Mammary epithelial cell (primary cell): ENCODE results near the gene RABGAP1L.

Experiments used
- CTCF ChIP-seq, 2 donors: IDR thresholded peaks in 1 of 2; conservative IDR thresholded peaks in 1 of 2; 2 replicates each; pipeline ENCODE4 v1.5.1; 2011 to 2012; ENCODE audit warnings: inconsistent platforms in 2 of 2, low read length in 2 of 2, mild to moderate bottlenecking in 2 of 2, control low read depth in 1 of 2, low read depth in 1 of 2; ENCODE audit not compliant: insufficient read depth in 1 of 2; ENCODE audit errors: extremely low read depth in 1 of 2
- EZH2 ChIP-seq: IDR thresholded peaks from 2 replicates; pipeline ENCODE4 v1.6.1; 2012; ENCODE audit warnings: low read length, inconsistent platforms, borderline replicate concordance

GRCh38 chr1:174971902-174972301 lies 812.6 kb downstream of the RABGAP1L start:
- TF ChIP-seq CTCF (conservative IDR thresholded peaks at IDR 0.05 in 1 of 2, IDR thresholded peaks at IDR 0.05 in 1 of 2; ENCODE audit: extremely low read depth in 1 of 2, insufficient read depth in 1 of 2, low read depth in 1 of 2, low read length in 2 of 2) (no peak), EZH2 (no peak)
